Mesenchymal stem cell (in vitro differentiated cells and primary cell): Measurements from ENCODE around the gene ZDHHC14.
A peak's percentile ranks its signal among the peaks of the same experiment; 100 is the strongest.

ENCODE experiments used
- DNase-seq: peaks from one replicate; pipeline ENCODE4 v3.0.0-alpha.2; 2013
- H2AFZ ChIP-seq: one replicate; pipeline ENCODE4 v1.6.1; 2013; ENCODE audit warnings: low read depth, mild to moderate bottlenecking, control low read depth, inconsistent platforms, low read length, moderate library complexity
- H2AK5ac ChIP-seq: 2 replicates; pipeline ENCODE4 v1.6.1; 2013; ENCODE audit warnings: low read length, moderate library complexity, mild to moderate bottlenecking, inconsistent platforms; ENCODE audit not compliant: severe bottlenecking
- H2BK120ac ChIP-seq: one replicate; pipeline ENCODE4 v1.6.1; 2013; ENCODE audit warnings: low read depth, mild to moderate bottlenecking, inconsistent platforms, low read length, moderate library complexity
- H2BK12ac ChIP-seq, 2 experiments: one replicate each; pipeline ENCODE4 v1.6.1; 2013; ENCODE audit warnings: inconsistent platforms in 2 of 2, low read length in 2 of 2, mild to moderate bottlenecking in 2 of 2, moderate library complexity in 2 of 2, control low read depth in 1 of 2
- H2BK15ac ChIP-seq: one replicate; pipeline ENCODE4 v1.6.1; 2013; ENCODE audit warnings: mild to moderate bottlenecking, low read depth, inconsistent platforms; ENCODE audit not compliant: poor library complexity, severe bottlenecking
- H2BK5ac ChIP-seq: 2 replicates; pipeline ENCODE4 v1.6.1; 2013; ENCODE audit warnings: low read depth, mild to moderate bottlenecking, low read length, control low read depth, inconsistent platforms; ENCODE audit not compliant: poor library complexity, severe bottlenecking
- H3K14ac ChIP-seq, 2 experiments: one replicate each; pipeline ENCODE4 v1.6.1; 2013; ENCODE audit warnings: inconsistent platforms in 2 of 2, low read length in 2 of 2, control low read depth in 1 of 2, mild to moderate bottlenecking in 1 of 2, moderate library complexity in 1 of 2
- H3K18ac ChIP-seq, 2 experiments: one replicate each; pipeline ENCODE4 v1.6.1; 2013; ENCODE audit warnings: inconsistent platforms in 2 of 2, low read length in 2 of 2, control low read depth in 1 of 2, low read depth in 1 of 2, mild to moderate bottlenecking in 1 of 2
- H3K23ac ChIP-seq, 2 experiments: one replicate each; pipeline ENCODE4 v1.6.1; 2013; ENCODE audit warnings: inconsistent platforms in 2 of 2, low read length in 2 of 2, mild to moderate bottlenecking in 2 of 2, moderate library complexity in 2 of 2, control low read depth in 1 of 2
- H3K27ac ChIP-seq: 2 replicates; pipeline ENCODE4 v1.5.1; 2013; ENCODE audit warnings: mild to moderate bottlenecking, moderate library complexity, low read length, control low read depth, inconsistent platforms; ENCODE audit not compliant: poor library complexity, severe bottlenecking
- H3K27me3 ChIP-seq, 2 experiments: 2 replicates each; pipeline versions ENCODE4 v1.6.1 to v1.7.0; 2013; ENCODE audit warnings: low read length in 2 of 2, mild to moderate bottlenecking in 2 of 2, moderate library complexity in 2 of 2, control low read depth in 1 of 2, inconsistent platforms in 1 of 2; ENCODE audit not compliant: control insufficient read depth in 1 of 2, insufficient read depth in 1 of 2
- H3K36me3 ChIP-seq, 2 experiments: 2 replicates each; pipeline versions ENCODE4 v1.6.1 to v1.7.0; 2013; ENCODE audit warnings: low read length in 2 of 2, control low read depth in 1 of 2, inconsistent platforms in 1 of 2, low read depth in 1 of 2, mild to moderate bottlenecking in 1 of 2; ENCODE audit not compliant: insufficient read depth in 2 of 2, control insufficient read depth in 1 of 2
- H3K4ac ChIP-seq, 2 experiments: one replicate each; pipeline ENCODE4 v1.6.1; 2013; ENCODE audit warnings: inconsistent platforms in 2 of 2, low read length in 2 of 2, mild to moderate bottlenecking in 2 of 2, moderate library complexity in 2 of 2, control low read depth in 1 of 2, low read depth in 1 of 2
- H3K4me1 ChIP-seq: 2 replicates; pipeline ENCODE4 v1.6.1; 2013; ENCODE audit warnings: low read depth, low read length, control low read depth; ENCODE audit not compliant: control insufficient read depth, insufficient read depth
- H3K4me2 ChIP-seq: 2 replicates; pipeline ENCODE4 v1.6.1; 2013; ENCODE audit warnings: low read length, mild to moderate bottlenecking, inconsistent platforms; ENCODE audit not compliant: poor library complexity, severe bottlenecking
- H3K4me3 ChIP-seq, 2 experiments: 2 replicates each; pipeline versions ENCODE4 v1.5.1 to v1.7.0; 2013; ENCODE audit warnings: low read length in 2 of 2, mild to moderate bottlenecking in 2 of 2, control low read depth in 1 of 2, low read depth in 1 of 2; ENCODE audit not compliant: insufficient read depth in 1 of 2
- H3K79me1 ChIP-seq: replicated peaks from 2 replicates; pipeline ENCODE4 v1.6.1; 2013; ENCODE audit warnings: mild to moderate bottlenecking, control low read depth, low read length, inconsistent platforms; ENCODE audit not compliant: poor library complexity, severe bottlenecking
- H3K9ac ChIP-seq: 2 replicates; pipeline ENCODE4 v1.7.0; 2013; ENCODE audit warnings: mild to moderate bottlenecking, low read length, moderate library complexity
- H3K9me3 ChIP-seq: 2 replicates; pipeline ENCODE4 v1.7.0; 2013; ENCODE audit warnings: mild to moderate bottlenecking, low read length; ENCODE audit not compliant: control insufficient read depth
- H4K8ac ChIP-seq: one replicate; pipeline ENCODE4 v1.6.1; 2013; ENCODE audit warnings: inconsistent platforms, mild to moderate bottlenecking, low read length, moderate library complexity
- H4K91ac ChIP-seq: one replicate; pipeline ENCODE4 v1.6.1; 2013; ENCODE audit warnings: mild to moderate bottlenecking, low read length, inconsistent platforms
- WGBS: methylation state at CpG from one replicate; pipeline ENCODE4 v1.1.7; 2013; ENCODE audit warnings: mixed read lengths; 5-methylcytosine and 5-hydroxymethylcytosine counted together

Gene ZDHHC14

DNA sequence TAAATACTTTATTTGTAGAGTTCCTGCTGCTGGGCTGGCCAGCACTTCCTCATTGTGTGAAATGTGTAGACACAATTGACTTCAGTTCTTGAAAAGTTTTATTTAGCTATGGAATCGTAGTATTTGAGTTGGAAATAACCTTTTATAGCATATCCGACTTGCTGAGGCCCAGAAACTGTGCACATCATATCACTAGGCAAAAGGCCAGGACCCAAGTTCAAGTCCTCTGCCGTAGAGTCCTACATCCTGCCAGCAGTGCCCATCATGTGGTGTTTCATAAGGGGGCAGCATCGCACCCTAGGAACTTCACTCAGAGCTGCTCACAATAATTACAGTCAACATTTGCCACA, 234.4 kb downstream of the ZDHHC14 start:
- H3K4me2 ChIP-seq: no peak overlapping the region
- H3K18ac ChIP-seq: no peak overlapping the region
- no peak overlapping the region for H3K23ac ChIP-seq
- H3K4ac ChIP-seq: no peak overlapping the region
- no peak overlapping the region for H2BK15ac ChIP-seq
- no peaks in the 10 kb centered on the region for H3K9me3 ChIP-seq
- no peak overlapping the region for H4K91ac ChIP-seq
- peaks cover 8% of the 10 kb centered on the region for H3K4me1 ChIP-seq
- H3K27me3 ChIP-seq: no peaks in the 10 kb centered on the region
- no peaks in the 10 kb centered on the region for H3K36me3 ChIP-seq
- no peak overlapping the region for H2AK5ac ChIP-seq
- WGBS: 90% methylated on average over 3 of the region's 4 CpGs
- no peak overlapping the region for H2AFZ ChIP-seq
- no peak overlapping the region for H2BK12ac ChIP-seq
- H4K8ac ChIP-seq: no peak overlapping the region
- no peak overlapping the region for H2BK5ac ChIP-seq
- no peak overlapping the region for H3K27ac ChIP-seq
- H3K79me1 ChIP-seq: peaks cover 6% of the 10 kb centered on the region
- H3K4me3 ChIP-seq: no peak overlapping the region
- no peak overlapping the region for H3K14ac ChIP-seq
- DNase-seq: no peak
- H2BK120ac ChIP-seq: no peak overlapping the region
- peak overlapping the region; percentile 28 for H3K9ac ChIP-seq

DNA sequence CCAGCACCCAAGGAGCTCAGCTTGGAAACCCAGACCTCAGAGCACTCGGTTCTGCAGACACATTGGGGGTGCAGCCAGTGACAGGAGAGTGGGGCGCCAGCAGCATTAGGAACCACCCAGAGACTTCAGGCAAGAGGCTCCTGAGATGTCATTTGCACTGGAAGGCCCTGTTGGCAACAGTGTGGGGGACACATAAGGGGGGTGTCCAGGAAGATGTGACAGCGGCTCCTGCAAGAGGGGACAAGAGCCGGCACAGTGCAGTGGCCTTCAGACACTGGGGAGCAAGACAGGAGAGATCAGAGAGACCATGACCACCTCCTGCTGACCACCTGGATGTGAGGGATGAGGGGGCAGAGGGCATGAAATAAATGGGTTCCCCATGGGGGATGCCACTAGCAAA, 235.0 kb downstream of the ZDHHC14 start:
- no peaks in the 10 kb centered on the region for H3K36me3 ChIP-seq
- DNase-seq: no peak
- H3K14ac ChIP-seq: no peak overlapping the region
- H3K4ac ChIP-seq: no peak overlapping the region
- H4K91ac ChIP-seq: no peak overlapping the region
- no peak overlapping the region for H4K8ac ChIP-seq
- no peak overlapping the region for H3K23ac ChIP-seq
- H3K27ac ChIP-seq: no peak overlapping the region
- no peak overlapping the region for H2BK120ac ChIP-seq
- no peak overlapping the region for H2BK15ac ChIP-seq
- H3K4me2 ChIP-seq: no peak overlapping the region
- H2BK5ac ChIP-seq: no peak overlapping the region
- H3K27me3 ChIP-seq: no peaks in the 10 kb centered on the region
- H2BK12ac ChIP-seq: no peak overlapping the region
- peaks cover 6% of the 10 kb centered on the region for H3K79me1 ChIP-seq
- no peaks in the 10 kb centered on the region for H3K9me3 ChIP-seq
- H2AFZ ChIP-seq: no peak overlapping the region
- H3K9ac ChIP-seq: peak overlapping the region; percentile 7
- no peak overlapping the region for H2AK5ac ChIP-seq
- no peak overlapping the region for H3K18ac ChIP-seq
- no peak overlapping the region for H3K4me3 ChIP-seq
- 95% methylated on average over 4 of the region's 4 CpGs for WGBS
- H3K4me1 ChIP-seq: peaks cover 8% of the 10 kb centered on the region

DNA sequence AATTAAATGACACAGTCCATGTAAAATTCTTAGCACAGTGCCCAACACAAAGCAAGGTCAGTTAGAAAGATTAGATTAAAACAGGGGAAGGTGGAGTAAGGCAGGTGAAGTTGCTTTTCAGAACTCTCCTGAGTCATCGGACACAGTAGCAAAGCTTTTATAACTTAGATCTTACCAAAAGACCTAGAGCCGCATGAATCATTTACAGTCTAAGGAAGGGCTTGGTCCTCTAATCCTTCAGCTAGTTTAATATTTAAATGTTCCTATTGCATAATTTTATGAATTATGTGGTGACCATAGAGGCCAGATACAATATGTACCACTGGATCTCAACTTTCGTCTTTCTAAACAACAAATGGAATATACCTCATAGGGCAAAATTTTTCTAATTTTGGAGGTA, 240.0 kb downstream of the ZDHHC14 start:
- no peak for DNase-seq
- Histone ChIP-seq H2BK5ac (no peak overlapping the region), H2AFZ (no peak overlapping the region), H3K36me3 (no peaks in the 10 kb centered on the region), H3K79me1 (peaks cover 8% of the 10 kb centered on the region), H3K23ac (no peak overlapping the region), H3K14ac (no peak overlapping the region), H3K4me1 (no peaks in the 10 kb centered on the region), H3K27me3 (no peaks in the 10 kb centered on the region), H3K9me3 (no peaks in the 10 kb centered on the region), H3K18ac (no peak overlapping the region), H4K91ac (no peak overlapping the region), H2BK12ac (no peak overlapping the region), H3K4ac (no peak overlapping the region), H2BK15ac (no peak overlapping the region), H3K27ac (no peak overlapping the region), H2BK120ac (no peak overlapping the region), H3K4me3 (no peak overlapping the region), H4K8ac (no peak overlapping the region), H3K9ac (no peak overlapping the region), H3K4me2 (no peak overlapping the region), H2AK5ac (no peak overlapping the region)
- no CpG with 5 or more reads among the region's 3 CpGs for WGBS

DNA sequence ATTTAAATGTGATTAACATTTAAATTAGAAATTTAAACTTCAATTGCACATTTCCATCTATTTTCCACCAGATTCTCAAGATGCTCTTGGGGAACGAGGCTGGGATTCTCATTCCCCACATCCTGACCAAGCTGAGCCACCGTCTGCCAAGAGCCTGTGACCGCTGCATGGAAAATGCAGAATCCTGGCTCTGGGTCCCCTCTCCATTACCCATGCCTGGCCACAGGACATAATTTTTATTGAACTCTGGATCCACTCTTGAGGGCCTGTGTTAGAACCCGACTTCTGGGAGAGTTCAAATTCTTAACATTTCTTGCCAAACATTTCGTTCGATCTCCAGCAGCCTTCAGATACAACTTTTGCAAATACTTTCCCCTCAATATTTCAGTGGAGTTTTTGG, 240.4 kb downstream of the ZDHHC14 start:
- H3K23ac ChIP-seq: no peak overlapping the region
- H3K79me1 ChIP-seq: peaks cover 3% of the 10 kb centered on the region
- H4K8ac ChIP-seq: no peak overlapping the region
- H2BK5ac ChIP-seq: no peak overlapping the region
- H3K27me3 ChIP-seq: no peaks in the 10 kb centered on the region
- H2BK15ac ChIP-seq: no peak overlapping the region
- no peak overlapping the region for H3K4me2 ChIP-seq
- H3K4me1 ChIP-seq: no peaks in the 10 kb centered on the region
- no peak overlapping the region for H3K18ac ChIP-seq
- H3K4me3 ChIP-seq: no peak overlapping the region
- WGBS: 94% methylated on average over 6 of the region's 6 CpGs
- H3K9ac ChIP-seq: no peak overlapping the region
- no peak overlapping the region for H3K4ac ChIP-seq
- H3K9me3 ChIP-seq: no peaks in the 10 kb centered on the region
- H2AK5ac ChIP-seq: no peak overlapping the region
- no peaks in the 10 kb centered on the region for H3K36me3 ChIP-seq
- H2BK12ac ChIP-seq: no peak overlapping the region
- no peak overlapping the region for H2BK120ac ChIP-seq
- DNase-seq: no peak
- H3K27ac ChIP-seq: no peak overlapping the region
- H2AFZ ChIP-seq: no peak overlapping the region
- no peak overlapping the region for H3K14ac ChIP-seq
- no peak overlapping the region for H4K91ac ChIP-seq
